HepG2 (cell line): Measurements from ENCODE around the gene MYO19. TPM values are rescaled to one million over a fixed set of nuclear protein-coding genes. Genes with fewer than 3 reads are reported as not detected.

Experiments
- BCLAF1 ChIP-seq: fragments of 450-650 bp; IDR thresholded peaks from 2 replicates; pipeline ENCODE4 v1.6.1; 2017; ENCODE audit warnings: mild to moderate bottlenecking
- DZIP1 ChIP-seq: sonication (generic); formaldehyde crosslinking; IDR thresholded peaks from 2 replicates; pipeline ENCODE4 v1.5.0; 2020; ENCODE audit warnings: mild to moderate bottlenecking, missing genetic modification reagents
- FOXK1 ChIP-seq: sonication (generic); formaldehyde crosslinking; IDR thresholded peaks from 2 replicates; pipeline ENCODE4 v1.4.0; 2020; ENCODE audit warnings: low read depth, missing genetic modification reagents, borderline replicate concordance
- TBX2 ChIP-seq: sonication (generic); formaldehyde crosslinking; IDR thresholded peaks from 2 replicates; pipeline ENCODE4 v1.5.0; 2020; ENCODE audit warnings: missing genetic modification reagents, mild to moderate bottlenecking, borderline replicate concordance
- ZBTB10 ChIP-seq: sonication (generic); formaldehyde crosslinking; IDR thresholded peaks from 2 replicates; pipeline ENCODE4 v1.4.0; 2020; ENCODE audit warnings: missing genetic modification reagents, borderline replicate concordance
- ZFP91 ChIP-seq: sonication (generic); formaldehyde crosslinking; IDR thresholded peaks from 2 replicates; pipeline ENCODE4 v1.9.0; 2022; ENCODE audit warnings: missing genetic modification reagents, mild to moderate bottlenecking, borderline replicate concordance
- ZNF10 ChIP-seq: sonication (generic); formaldehyde crosslinking; IDR thresholded peaks from 2 replicates; pipeline ENCODE4 v1.4.0; 2020; ENCODE audit warnings: mild to moderate bottlenecking, low read depth, missing genetic modification reagents, borderline replicate concordance
- ZNF33A ChIP-seq: sonication (generic); formaldehyde crosslinking; IDR thresholded peaks from 2 replicates; pipeline ENCODE4 v1.5.1; 2020; ENCODE audit warnings: missing genetic modification reagents, mild to moderate bottlenecking, moderate library complexity, borderline replicate concordance
- ZNF546 ChIP-seq: sonication (generic); formaldehyde crosslinking; conservative IDR thresholded peaks from 2 replicates; pipeline ENCODE4 v1.8.1; 2023; ENCODE audit warnings: mild to moderate bottlenecking, missing genetic modification reagents
- ZNF597 ChIP-seq: sonication (generic); formaldehyde crosslinking; IDR thresholded peaks from 2 replicates; pipeline ENCODE4 v1.5.0; 2020; ENCODE audit warnings: missing genetic modification reagents
- ZNF800 ChIP-seq: sonication (generic); formaldehyde crosslinking; IDR thresholded peaks from 2 replicates; pipeline ENCODE4 v1.4.0; 2020; ENCODE audit warnings: missing genetic modification reagents
- polyA plus RNA-seq, 8 experiments: library from polyadenylated mRNA; depleted of rRNA in 3 of 8; stranded (reverse) in 7 of 8; unstranded in 1 of 8; fragments of >200 nt; fragmentation: Illumina TruSeq in 4 of 8; extraction: Trizol in 4 of 8; gene quantifications; 2 replicates each; pipeline versions ENCODE4 v1.2.1 to v1.2.3, GENCODE V29; 2011 to 2016; ENCODE audit warnings: low read depth in 4 of 8, missing spikeins in 1 of 8, mixed read lengths in 1 of 8; ENCODE audit not compliant: insufficient read depth in 1 of 8
- total RNA-seq, 5 experiments: library from RNA; depleted of rRNA; stranded (reverse); fragments of >200 nt; fragmentation: Illumina TruSeq; extraction: Trizol; gene quantifications; 2 replicates each; pipeline ENCODE4 v1.2.3, GENCODE V29; 2016; ENCODE audit warnings: low read depth in 1 of 5

MYO19 gene
- total and polyA plus RNA-seq, 2 of the 13 experiments (the other 11 are each of a cell fraction or from before 2014, with no cell fraction given), result 75.7 to 82.3 TPM

- TF ChIP-seq DZIP1 (CRISPR knock-in tag) (peak; percentile 66; the same call in 1 of the 2 replicates), ZFP91 (peak; percentile 73), ZNF546 (CRISPR knock-in tag) (no peak), ZNF10 (no peak), ZNF597 (CRISPR knock-in tag) (no peak), ZNF800 (CRISPR knock-in tag) (no peak), FOXK1 (CRISPR knock-in tag) (0 out of 2 replicates have a peak, but pooled peaks have one; percentile 9), TBX2 (CRISPR knock-in tag) (0 out of 2 replicates have a peak, but pooled peaks have one; percentile 30), BCLAF1 (no peak), ZBTB10 (CRISPR knock-in tag) (no peak; the same call in 1 of the 2 replicates), ZNF33A (CRISPR knock-in tag) (no peak; the same call in 1 of the 2 replicates)
These were observed 9.8 kb upstream of the MYO19 start, which contains the start of gene GGNBP2 (continued) for GRCh38 chr17:36544307-36545076.
